D721Med (cell line): ENCODE data around the gene DPF3.

Source experiments
- DNase-seq: peaks from one replicate; pipeline ENCODE4 v3.0.0; 2011; ENCODE audit warnings: low spot score; ENCODE audit not compliant: insufficient read length
- FAIRE-seq: peaks from 2 replicates; lab custom pipeline; 2011; peaks lifted over from hg19 to GRCh38; lab: Jason Lieb, UNC
- TF ChIP-seq, protein P1 (sequence below): IDR thresholded peaks from 2 replicates; pipeline ENCODE4 v1.5.1; 2012; ENCODE audit warnings: mild to moderate bottlenecking, control low read depth; ENCODE audit not compliant: insufficient read depth; ENCODE audit errors: missing control alignments

Gene DPF3

GRCh38 chr14:72845683-72846082 lies 48.2 kb downstream of the DPF3 start:
- FAIRE-seq: no peak
- TF ChIP-seq, protein P1, sequence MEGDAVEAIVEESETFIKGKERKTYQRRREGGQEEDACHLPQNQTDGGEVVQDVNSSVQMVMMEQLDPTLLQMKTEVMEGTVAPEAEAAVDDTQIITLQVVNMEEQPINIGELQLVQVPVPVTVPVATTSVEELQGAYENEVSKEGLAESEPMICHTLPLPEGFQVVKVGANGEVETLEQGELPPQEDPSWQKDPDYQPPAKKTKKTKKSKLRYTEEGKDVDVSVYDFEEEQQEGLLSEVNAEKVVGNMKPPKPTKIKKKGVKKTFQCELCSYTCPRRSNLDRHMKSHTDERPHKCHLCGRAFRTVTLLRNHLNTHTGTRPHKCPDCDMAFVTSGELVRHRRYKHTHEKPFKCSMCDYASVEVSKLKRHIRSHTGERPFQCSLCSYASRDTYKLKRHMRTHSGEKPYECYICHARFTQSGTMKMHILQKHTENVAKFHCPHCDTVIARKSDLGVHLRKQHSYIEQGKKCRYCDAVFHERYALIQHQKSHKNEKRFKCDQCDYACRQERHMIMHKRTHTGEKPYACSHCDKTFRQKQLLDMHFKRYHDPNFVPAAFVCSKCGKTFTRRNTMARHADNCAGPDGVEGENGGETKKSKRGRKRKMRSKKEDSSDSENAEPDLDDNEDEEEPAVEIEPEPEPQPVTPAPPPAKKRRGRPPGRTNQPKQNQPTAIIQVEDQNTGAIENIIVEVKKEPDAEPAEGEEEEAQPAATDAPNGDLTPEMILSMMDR: no peak
- DNase-seq: no peak

GRCh38 chr14:72845196-72845595 lies 48.7 kb downstream of the DPF3 start:
- DNase-seq (no peak), FAIRE-seq (no peak)
- TF ChIP-seq, protein P1: no peak

- FAIRE-seq: no peak
- no peak for DNase-seq
- TF ChIP-seq, protein P1: no peak
These were observed 49.4 kb downstream of the DPF3 start for GRCh38 chr14:72844524-72844923.

DNA sequence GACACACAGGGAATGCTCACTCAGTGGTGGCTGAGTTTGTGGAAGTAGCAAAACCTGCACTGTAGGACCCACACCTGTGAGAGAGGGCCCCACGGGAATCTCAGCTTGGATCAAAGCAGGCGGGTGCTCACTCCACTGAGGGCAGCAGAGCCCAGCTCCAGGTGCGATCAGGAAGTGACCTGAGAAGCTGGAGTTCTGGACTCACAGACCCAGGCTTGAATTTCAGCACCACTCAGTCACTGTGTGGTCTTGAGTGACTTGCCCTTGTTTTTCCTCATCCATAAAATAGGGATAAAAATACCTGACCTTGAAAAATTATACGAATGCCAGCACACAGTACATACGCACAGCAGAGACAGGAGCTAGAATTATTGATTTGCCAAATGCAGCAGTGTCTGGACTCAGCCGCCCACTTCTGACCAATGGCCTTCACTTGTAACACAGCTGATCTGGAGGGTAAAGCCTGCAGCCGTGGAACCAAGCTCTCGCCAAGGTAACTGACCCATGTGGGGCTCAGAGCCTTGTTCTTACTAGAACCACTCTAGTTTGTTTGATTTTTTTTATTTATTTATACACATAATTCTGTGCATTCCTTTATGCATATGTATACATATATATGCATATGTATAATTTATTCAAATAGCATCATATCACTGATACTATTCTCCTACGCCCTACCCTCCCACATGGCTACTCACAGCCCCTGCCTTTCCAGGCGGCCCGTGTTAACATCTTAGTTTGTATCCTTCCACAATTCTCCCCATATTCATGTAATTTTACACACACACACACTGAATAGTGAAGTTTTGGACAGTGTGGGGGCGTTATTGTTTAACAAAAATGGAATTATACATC lies 53.9 kb downstream of the DPF3 start:
- FAIRE-seq: no peak
- no peak for DNase-seq
- TF ChIP-seq, protein P1: no peak

DNA sequence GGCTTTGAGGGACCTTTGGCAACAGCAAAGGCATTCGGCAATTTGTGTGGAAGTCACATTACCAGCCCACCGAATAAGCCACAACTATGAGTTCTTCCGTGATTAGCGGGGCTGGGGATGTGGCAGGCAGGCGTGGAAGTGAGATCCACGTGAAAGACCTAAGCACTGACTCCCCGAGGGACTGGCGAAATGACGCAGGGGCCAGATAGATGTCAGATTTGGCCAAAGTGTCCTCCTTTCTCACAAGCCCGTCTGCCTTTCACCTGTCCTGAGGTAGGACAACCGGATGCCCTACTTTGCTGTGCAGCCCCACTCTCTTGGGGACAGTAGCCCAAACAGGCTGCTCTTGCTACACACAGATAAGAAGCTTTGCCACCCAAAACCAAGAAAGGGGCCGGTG lies 54.5 kb downstream of the DPF3 start:
- TF ChIP-seq, protein P1: no peak
- no peak for FAIRE-seq
- DNase-seq: no peak

GRCh38 chr14:72836085-72836484 lies 57.8 kb downstream of the DPF3 start:
- TF ChIP-seq, protein P1: no peak
- FAIRE-seq: no peak
- no peak for DNase-seq

- TF ChIP-seq, protein P1: no peak
- no peak for FAIRE-seq
- no peak for DNase-seq
These were observed 60.7 kb downstream of the DPF3 start for GRCh38 chr14:72833174-72833573.
